Stimulated activated CD4-positive, alpha-beta T cell treated with anti-CD3 and anti-CD28 coated beads, TNF-alpha, amount 100 ng/mL, for 48 hours (primary cell): ENCODE measurements around the gene SORBS1.

Source experiments
- DNase-seq, 3 donors: peaks; one replicate each; pipeline ENCODE4 v3.0.0-alpha.2; 2020; ENCODE audit warnings: low read depth in 3 of 3

SORBS1 gene

GRCh38 chr10:95273393-95274312, 287.5 kb downstream of the SORBS1 start:
- DNase-seq, result no peak

GRCh38 chr10:95268438-95268837, 292.7 kb downstream of the SORBS1 start:
- no peak for DNase-seq

GRCh38 chr10:95267251-95267650, 293.9 kb downstream of the SORBS1 start:
- DNase-seq, result no peak

- no peak for DNase-seq
Observed at GRCh38 chr10:95266674-95267095, 294.5 kb downstream of the SORBS1 start.

GRCh38 chr10:95265572-95265971, 295.6 kb downstream of the SORBS1 start:
- DNase-seq, result no peak

GRCh38 chr10:95264227-95265051, 296.7 kb downstream of the SORBS1 start:
- DNase-seq, result no peak

DNA sequence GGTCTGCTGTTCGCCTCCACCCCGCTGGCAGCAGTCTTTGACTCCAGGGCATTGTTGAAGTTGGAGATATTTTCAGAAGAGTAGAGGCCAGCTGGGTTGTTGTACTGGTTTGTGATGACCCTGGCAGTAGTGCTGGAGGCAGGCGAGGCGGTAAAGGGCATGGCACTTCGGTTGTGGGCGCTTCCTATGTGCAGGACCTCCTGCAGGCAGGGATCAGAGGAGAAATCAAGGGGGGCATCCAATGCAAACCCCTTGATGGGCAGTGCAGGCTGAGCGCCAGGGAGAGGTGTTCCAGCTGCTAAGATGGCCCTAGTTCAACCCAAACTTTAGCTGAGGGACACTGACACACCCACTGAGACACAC, 297.3 kb downstream of the SORBS1 start:
- no peak for DNase-seq

- DNase-seq, result no peak
Observed at GRCh38 chr10:95262763-95263518, 298.2 kb downstream of the SORBS1 start.

- DNase-seq, result no peak
Observed at GRCh38 chr10:95261926-95262325, 299.2 kb downstream of the SORBS1 start.
